ENCODE data around the gene PSMD9.
"Not testable (repeated sequence)": the region's sequence is repeated elsewhere in the genome, so short reads cannot be mapped to it uniquely, and the experiment has no call there.

PSMD9 gene

DNA sequence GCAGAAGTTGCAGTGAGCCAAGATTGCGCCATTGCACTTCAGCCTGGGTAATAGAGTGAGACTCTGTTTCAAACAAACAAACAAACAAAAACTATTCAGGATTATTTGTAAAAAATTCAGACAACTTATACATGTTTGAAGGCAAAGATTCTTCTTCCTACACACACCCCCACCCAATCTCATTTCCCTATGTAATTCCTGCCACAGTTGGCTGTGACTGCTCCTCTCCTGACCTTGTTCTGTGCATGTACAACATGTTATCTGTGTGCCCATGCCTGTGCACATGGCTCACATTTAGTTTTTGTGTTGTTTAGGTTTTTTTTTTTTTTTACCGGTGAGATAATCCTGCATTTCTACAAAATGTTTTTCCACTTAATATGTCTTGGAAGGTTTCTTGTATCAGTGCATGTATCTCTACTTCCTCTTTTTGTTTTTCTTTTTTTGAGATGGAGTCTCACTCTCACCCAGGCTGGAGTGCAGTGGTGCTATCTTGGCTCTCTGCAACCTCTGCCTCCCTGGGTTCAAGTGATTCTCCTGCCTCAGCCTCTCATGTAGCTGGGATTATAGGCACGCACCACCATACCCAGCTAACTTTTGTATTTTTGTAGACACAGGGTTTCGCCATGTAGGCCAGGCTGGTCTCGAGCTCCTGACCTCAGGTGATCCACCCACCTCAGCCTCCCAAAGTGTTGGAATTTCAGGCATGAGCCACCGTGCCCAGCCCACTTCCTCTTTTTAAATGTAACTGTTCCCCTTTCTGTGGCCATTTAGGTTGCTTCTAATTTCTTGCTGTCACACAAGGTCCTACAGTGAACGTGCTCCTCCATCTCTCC is 38.5 kb downstream of the PSMD9 start:
- no peak for DNase-seq

DNA sequence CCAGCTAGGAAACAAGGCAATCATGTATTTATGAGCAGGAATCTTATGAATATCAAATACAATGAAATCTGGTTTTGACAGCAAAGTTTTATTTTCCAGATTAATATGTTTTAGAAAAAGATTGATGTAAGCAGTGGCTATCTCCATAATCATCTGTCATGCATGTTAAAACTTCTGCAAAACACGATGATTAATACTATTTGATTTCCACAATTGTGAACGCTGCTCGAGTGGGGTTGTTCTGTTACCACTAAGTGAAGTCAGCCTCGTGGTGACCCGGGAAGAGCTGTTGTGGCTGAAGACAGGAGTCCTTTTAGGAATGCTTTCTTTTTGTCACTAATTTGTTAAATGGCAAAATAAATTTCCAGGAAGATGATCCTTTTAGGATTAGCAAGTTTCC is 39.2 kb downstream of the PSMD9 start:
- no peak for DNase-seq

DNA sequence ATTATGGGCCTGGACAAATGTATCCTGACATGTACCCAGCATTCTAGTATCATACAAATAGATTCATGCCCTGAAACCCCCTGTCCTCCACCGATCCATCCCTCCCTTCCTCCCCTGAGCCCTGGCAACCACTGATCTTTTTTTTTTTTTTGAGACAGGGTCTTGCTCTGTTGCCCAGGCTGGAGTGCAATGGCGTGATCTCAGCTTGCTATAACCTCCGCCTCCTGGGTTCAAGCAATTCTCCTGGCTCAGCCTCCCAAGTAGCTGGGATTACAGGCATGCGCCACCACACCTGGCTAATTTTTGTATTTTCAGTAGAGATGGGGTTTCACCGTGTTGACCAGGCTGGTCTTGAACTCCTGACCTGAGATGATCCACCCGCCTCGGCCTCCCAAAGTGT is 41.0 kb downstream of the PSMD9 start:
- not testable (repeated sequence) for DNase-seq

DNA sequence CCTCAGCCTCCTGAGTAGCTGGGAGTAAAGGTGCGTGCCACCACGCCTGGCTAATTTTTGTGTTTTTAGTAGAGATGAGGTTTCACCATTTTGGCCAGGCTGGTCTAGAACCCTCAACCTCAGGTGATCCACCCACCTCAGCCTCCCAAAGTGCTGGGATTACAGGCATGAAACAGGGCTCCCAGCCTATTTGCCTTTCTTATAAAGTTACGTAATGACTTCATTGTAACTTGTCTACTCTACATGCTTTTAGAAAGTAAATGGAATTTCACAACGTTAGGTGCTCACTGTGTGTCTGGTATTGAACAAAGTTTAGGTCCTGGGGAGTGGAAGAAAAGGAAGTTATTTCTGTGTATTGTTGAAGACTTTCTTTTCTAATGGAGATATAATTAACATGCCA is 42.3 kb downstream of the PSMD9 start:
- DNase-seq = no peak

DNA sequence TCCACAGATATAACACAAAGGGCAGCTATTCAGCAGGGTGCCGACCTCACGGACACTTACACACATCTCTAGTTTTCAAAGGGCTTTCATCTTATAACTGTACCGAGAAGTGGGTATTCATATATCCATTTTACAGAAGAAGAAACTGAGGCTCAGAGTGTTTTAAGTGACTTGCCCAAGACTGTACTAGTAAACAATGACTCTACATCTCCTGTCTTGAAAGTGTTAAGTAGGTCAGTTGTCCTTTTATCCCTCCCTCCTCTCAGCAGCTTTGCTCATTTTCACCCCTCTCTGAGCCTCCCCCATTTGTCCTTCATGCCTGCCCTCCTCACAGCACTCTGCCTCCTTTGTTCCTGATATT is 43.6 kb downstream of the PSMD9 start:
- DNase-seq = no peak

- DNase-seq = no peak
Observed at GRCh38 chr12:121932914-121933521, 44.4 kb downstream of the PSMD9 start.

- DNase-seq = no peak
Observed at GRCh38 chr12:121933522-121934308, 45.1 kb downstream of the PSMD9 start.

GRCh38 chr12:121934309-121934664 is 45.7 kb downstream of the PSMD9 start:
- DNase-seq = no peak

DNA sequence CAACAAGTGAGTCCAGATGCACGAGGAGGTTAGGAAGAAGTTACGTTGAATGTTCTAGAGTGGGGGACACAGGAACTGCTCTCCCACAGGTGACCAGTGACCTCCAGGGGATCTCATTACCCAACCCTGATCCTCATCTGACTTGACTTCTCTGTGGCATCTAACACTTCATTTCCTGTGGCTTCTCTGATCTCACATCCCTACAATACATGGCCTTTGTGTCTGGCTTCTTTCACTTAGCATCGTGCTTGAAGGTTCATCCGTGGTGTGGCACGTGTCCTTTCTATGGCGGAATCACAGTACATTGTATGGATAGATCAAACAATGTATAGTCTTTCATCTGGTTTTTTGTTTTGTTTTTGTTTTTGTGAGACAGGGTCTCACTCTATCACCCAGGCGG is 49.1 kb downstream of the PSMD9 start:
- no peak for DNase-seq

DNA sequence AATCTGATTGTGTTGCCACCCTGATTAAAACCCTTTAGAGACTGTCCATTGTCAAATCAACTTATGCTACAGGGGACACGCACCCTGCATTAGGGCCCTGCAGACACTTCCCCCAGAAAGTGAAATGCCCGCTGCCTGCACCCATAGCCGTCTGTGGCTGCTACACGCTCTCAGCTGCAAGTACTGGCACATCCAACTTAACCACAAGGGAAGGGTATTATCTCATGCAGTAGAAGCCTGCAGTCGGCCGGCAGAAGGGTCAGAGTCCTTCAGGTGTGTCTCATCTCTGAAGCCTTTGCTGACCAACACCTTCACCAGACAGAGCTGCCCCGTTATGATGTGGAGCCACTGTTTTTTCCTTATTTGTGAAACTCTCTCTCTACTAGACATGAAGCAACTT is 50.6 kb downstream of the PSMD9 start:
- no peak for DNase-seq

GRCh38 chr12:121939992-121940766 is 51.6 kb downstream of the PSMD9 start:
- DNase-seq = no peak

GRCh38 chr12:121942145-121942718 is 53.6 kb downstream of the PSMD9 start:
- no peak for DNase-seq

DNA sequence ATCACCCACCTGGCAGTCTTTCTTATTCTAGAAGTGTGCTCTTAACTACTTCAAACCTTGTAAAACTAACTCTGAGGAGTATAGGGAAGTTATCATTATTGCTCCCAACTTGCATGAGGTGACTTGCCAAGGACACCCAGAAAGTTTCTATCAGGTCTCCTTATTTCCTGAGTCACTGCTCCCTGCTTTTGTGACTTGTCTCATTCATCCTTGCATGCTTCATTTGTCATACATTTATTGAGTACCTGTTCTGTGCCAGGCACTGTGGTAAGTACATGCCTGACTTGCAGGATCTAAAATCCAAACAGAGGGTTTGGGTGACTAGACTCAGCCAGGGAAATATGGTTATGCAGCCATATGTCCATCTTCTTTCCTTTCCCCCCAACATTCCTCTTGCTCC is 55.3 kb downstream of the PSMD9 start:
- DNase-seq = no peak

- DNase-seq = no peak
Observed at GRCh38 chr12:121946313-121947025, 57.9 kb downstream of the PSMD9 start.

DNA sequence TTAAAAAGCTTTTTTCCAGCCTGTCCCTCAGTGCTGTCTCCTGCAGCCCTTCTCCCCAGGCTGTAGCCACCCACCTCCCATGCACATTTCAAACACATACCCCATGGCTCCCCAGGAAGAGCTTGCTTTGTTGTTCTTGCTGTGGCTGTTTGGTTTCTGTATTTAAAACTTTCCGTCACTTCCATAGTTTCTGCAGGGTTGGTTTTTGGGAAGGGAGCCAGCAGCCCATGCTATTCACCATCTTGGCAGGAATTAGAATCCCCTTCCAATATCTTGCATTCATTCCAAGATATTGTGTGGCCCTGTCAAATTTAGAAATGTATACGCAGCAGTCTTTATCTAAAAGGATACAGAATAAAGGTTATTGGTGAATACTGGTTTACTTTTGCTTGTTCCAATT is 59.4 kb downstream of the PSMD9 start:
- DNase-seq = no peak

- no peak for DNase-seq
Observed at GRCh38 chr12:121949648-121950397, 61.2 kb downstream of the PSMD9 start.

DNA sequence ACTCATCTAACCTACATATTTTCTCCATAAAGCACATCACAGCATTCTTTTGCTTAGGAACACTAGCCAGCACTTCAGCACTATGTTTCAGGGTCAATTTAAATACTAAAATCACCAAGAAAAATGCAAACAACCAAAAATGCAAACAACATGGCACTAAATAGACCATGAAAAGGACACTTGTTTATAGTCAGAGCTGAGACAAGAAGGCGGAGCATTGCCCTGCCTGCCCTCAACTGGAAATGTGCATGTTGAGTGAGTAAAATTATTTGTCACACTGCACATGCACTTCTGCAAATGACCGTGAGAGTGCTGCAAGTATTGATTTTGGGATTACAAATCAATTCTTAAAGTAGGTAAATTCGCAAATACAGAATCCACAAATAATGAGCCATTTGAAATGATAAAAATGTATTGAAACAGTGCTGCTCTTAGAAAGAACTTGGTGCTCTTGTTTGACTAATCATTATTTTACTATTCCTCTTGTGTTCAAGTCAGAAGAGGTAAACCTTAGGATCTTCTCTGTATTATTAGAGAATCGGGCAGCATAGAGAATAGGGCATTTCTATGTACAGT is 64.6 kb downstream of the PSMD9 start:
- DNase-seq = no peak

- no peak for DNase-seq
Observed at GRCh38 chr12:121953695-121954094, 65.1 kb downstream of the PSMD9 start.

DNA sequence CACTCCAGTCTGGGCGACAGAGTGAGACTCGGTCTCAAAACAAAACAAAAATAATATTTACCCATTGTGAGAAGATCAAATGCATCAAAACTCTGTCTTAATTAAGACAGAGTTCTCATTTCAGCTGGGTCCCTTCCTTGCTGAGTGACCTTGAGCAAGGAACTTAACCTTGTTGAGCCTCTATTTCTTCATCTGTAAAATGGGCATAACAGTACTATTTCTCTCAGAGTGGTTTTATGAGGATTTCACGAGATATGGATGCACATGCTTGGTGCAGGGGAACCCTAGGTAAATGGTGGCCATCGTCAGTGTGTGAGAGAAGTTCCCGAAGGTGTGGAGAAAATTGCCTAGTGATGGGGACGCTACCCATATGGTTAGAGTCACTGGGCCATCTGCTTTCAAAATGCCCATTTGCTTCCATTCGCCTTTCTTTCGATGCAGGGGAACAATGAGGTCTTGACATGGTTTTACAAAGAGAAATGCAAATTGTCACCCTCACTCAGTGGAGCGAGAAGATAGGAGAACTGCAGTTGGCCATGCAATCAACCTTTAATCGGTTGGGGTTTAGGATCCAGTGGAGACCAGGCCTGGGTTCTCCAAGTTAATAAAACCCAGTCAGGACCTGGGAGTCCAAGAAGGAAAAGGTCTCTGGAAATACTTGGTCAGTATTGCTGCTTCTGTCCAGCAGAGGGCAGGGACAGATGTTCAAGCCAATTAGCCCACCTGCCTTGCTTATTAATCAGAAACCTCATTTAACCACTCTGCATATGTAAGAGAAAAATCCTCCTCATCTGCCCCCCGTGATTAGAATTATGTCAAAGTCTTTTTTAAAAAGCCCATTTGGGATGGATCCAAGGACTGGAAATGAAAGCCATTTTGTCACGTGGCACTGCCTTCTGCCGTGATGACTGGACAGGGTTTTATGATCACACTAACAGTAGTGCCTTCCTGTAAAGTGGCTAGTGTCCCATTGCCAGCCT is 67.0 kb downstream of the PSMD9 start:
- DNase-seq = peak; percentile 84 to 87

Measured in NCI-H524 (cell line).